ENCODE results near the gene NEB.

NEB gene

DNA sequence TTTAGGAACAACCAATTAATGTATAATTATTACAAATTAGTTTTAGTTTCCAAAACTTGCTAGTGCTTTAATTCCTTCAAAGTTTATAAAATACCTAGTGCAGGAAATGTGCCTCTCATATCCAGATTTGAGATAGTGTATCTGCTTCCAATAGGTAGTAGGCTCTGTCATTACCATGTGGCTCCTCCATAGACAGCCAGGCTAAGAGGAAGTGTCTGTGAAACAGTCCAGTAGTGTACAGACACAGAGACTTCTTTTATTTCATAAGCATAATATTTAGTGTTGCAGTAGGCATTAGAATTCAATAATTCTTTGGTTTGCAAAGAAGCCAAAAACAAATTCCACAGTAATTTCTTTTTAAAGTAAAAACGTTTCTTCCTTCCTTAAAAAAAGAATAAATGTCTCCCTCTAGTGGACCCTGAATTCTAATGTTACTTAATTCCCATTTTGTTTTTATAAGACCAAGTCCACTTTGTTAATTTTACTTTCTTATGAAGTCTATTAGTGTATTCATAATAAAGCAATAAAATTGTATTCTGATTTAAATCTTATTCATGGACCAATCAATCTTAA, 101.2 kb downstream of the NEB start:
- Mint-ChIP-seq H3K27ac (no peak overlapping the region), H3K4me3 (no peak overlapping the region), H3K4me1 (peaks cover 10% of the 10 kb centered on the region), H3K9me3 (peaks cover 4% of the 10 kb centered on the region), H3K27me3 (ENCODE audit: low read depth) (no peaks in the 10 kb centered on the region), H3K36me3 (ENCODE audit: low read depth) (peaks cover 7% of the 10 kb centered on the region)
- TF ChIP-seq, protein P1, sequence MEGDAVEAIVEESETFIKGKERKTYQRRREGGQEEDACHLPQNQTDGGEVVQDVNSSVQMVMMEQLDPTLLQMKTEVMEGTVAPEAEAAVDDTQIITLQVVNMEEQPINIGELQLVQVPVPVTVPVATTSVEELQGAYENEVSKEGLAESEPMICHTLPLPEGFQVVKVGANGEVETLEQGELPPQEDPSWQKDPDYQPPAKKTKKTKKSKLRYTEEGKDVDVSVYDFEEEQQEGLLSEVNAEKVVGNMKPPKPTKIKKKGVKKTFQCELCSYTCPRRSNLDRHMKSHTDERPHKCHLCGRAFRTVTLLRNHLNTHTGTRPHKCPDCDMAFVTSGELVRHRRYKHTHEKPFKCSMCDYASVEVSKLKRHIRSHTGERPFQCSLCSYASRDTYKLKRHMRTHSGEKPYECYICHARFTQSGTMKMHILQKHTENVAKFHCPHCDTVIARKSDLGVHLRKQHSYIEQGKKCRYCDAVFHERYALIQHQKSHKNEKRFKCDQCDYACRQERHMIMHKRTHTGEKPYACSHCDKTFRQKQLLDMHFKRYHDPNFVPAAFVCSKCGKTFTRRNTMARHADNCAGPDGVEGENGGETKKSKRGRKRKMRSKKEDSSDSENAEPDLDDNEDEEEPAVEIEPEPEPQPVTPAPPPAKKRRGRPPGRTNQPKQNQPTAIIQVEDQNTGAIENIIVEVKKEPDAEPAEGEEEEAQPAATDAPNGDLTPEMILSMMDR (IDR thresholded peaks at IDR 0.05; ENCODE audit: unreplicated experiment in 3 of 3) = peak; percentile 14 to 52 (median 38)

DNA sequence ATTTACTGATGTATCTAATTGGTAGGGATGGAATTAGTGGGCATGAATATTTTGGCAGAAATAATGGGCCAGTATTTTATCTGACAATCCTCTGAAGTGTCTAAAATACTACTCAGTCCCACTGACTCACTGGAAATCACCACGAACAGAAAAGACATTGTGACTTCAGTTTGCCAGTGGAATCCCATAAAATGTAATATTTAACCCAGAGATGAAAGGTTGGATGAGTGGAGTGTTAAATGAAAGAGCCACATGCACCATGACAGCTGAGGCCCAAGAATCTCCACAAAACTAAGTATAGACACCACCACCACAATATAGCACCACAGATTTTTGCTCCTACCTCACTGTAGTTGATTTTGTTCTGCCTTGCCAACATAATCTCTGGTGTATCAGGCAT, 103.9 kb downstream of the NEB start:
- H3K27me3 Mint-ChIP-seq (ENCODE audit: low read depth) = no peaks in the 10 kb centered on the region
- H3K4me3 Mint-ChIP-seq = no peak overlapping the region
- H3K36me3 Mint-ChIP-seq (ENCODE audit: low read depth) = peaks cover 7% of the 10 kb centered on the region
- TF ChIP-seq, protein P1 (IDR thresholded peaks at IDR 0.05; ENCODE audit: unreplicated experiment in 3 of 3) = no peak
- peak overlapping the region in 2 of 3 experiments; percentile 33 to 73 for H3K27ac Mint-ChIP-seq
- H3K9me3 Mint-ChIP-seq = peaks cover 4% of the 10 kb centered on the region
- no peaks in the 10 kb centered on the region for H3K4me1 Mint-ChIP-seq

DNA sequence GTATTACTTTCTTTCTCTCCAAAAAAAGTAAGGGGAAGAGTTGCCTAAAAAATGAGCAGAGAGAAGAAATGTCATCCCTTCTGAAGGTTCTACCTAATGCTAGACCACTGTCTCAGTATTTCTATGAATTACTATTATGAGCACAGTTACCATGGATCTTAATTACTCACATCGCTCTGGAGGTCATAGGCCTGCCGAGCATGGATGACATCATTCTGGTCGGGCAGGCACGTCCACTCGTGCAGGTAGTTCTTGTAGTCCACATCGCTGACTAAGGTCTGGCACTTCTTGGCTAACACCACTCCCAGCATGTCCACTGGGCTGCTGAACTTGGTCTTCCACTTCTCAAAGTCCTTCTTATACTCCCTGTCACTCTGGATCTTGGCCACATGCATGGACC, 106.9 kb downstream of the NEB start:
- TF ChIP-seq, protein P1 (IDR thresholded peaks at IDR 0.05; ENCODE audit: unreplicated experiment in 3 of 3) = no peak
- Mint-ChIP-seq H3K27ac (no peak overlapping the region), H3K4me3 (no peak overlapping the region), H3K9me3 (no peaks in the 10 kb centered on the region), H3K36me3 (ENCODE audit: low read depth) (no peaks in the 10 kb centered on the region), H3K27me3 (ENCODE audit: low read depth) (no peaks in the 10 kb centered on the region), H3K4me1 (no peaks in the 10 kb centered on the region)

DNA sequence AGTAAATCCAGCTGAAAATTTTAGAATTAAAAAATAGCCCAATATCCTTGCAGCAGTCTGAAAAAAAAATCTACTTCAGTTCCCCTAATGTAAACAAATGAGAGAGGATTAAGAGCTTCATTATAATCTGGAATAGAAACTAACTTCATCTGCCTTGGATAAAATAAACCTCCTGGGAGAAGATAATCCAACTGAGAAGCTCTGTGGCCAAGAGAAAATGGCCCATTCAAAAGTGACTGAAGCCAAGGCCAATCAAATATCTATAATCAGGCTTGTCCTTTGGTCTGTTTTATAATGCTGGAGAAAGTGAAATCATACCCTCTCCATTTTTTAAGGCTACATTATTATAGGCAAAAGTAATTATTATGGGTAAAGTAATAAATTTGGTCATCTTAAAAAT, 110.0 kb downstream of the NEB start:
- no peaks in the 10 kb centered on the region for H3K9me3 Mint-ChIP-seq

DNA sequence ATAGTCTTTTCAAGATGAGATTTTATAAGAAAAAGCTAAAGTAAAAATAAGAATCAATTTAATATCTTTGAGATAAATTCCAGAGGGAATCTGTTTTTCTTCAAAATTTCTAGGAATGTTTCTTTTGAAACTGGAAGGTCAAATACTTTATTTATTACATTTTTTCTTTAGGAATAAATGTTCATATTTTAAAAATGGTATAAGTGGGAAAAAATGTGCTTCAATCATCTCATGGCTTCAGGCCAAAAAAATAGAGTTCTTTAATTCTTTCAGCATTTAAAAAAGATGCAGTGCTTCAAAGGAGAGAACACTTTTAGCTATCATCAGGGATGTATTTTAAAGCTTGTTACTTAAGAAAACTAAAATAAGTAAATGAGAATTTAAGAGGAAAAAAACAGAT, 110.6 kb downstream of the NEB start:
- H3K4me1 Mint-ChIP-seq = peaks cover 12% of the 10 kb centered on the region
- TF ChIP-seq, protein P1 (IDR thresholded peaks at IDR 0.05; ENCODE audit: unreplicated experiment in 3 of 3) = no peak
- no peaks in the 10 kb centered on the region for H3K27me3 Mint-ChIP-seq (ENCODE audit: low read depth)
- H3K9me3 Mint-ChIP-seq = no peaks in the 10 kb centered on the region
- no peak overlapping the region for H3K4me3 Mint-ChIP-seq
- no peaks in the 10 kb centered on the region for H3K36me3 Mint-ChIP-seq (ENCODE audit: low read depth)
- H3K27ac Mint-ChIP-seq = no peak overlapping the region

More for the DNA sequence above, 110.0 kb downstream of the NEB start:
- Mint-ChIP-seq H3K36me3 (ENCODE audit: low read depth) (no peaks in the 10 kb centered on the region), H3K4me1 (peaks cover 6% of the 10 kb centered on the region), H3K27me3 (ENCODE audit: low read depth) (no peaks in the 10 kb centered on the region), H3K27ac (no peak overlapping the region), H3K4me3 (no peak overlapping the region)
- TF ChIP-seq, protein P1 (IDR thresholded peaks at IDR 0.05; ENCODE audit: unreplicated experiment in 3 of 3) = no peak

DNA sequence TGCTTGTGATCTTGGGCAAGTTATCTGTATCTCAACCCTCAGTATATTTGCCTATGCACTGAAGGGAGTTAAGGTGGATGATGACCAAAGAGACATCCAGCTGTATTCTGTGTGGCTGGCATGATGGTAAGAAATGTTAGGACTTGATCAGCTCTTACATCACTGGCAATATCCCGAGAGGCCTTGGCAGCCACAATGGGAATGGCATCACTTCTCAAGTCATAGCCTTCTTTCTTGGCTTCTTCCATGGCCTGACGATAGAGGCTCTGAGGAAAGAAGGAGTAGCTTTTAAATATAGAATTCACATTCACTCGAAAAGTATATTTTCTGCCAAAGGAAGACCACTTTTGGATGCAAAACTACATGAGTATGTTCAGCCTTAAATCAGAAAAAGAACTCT, 113.5 kb downstream of the NEB start:
- no peaks in the 10 kb centered on the region for H3K9me3 Mint-ChIP-seq
- TF ChIP-seq, protein P1 (IDR thresholded peaks at IDR 0.05; ENCODE audit: unreplicated experiment in 3 of 3) = no peak
- peaks cover 12% of the 10 kb centered on the region for H3K4me1 Mint-ChIP-seq
- no peak overlapping the region for H3K27ac Mint-ChIP-seq
- no peaks in the 10 kb centered on the region for H3K27me3 Mint-ChIP-seq (ENCODE audit: low read depth)
- H3K4me3 Mint-ChIP-seq = no peak overlapping the region
- H3K36me3 Mint-ChIP-seq (ENCODE audit: low read depth) = no peaks in the 10 kb centered on the region

Measured in nephron (organoid).